ENCODE measurements around the gene DGUOK.

Gene DGUOK

GRCh38 chr2:73956218-73956865 lies 29.7 kb downstream of the DGUOK start:
- DNase-seq, result no peak

GRCh38 chr2:73961274-73961673 lies 34.6 kb downstream of the DGUOK start:
- DNase-seq, result no peak

GRCh38 chr2:73961823-73962615 lies 35.3 kb downstream of the DGUOK start:
- DNase-seq, result no peak

GRCh38 chr2:73962798-73963197 lies 36.1 kb downstream of the DGUOK start:
- no peak for DNase-seq

- DNase-seq, result no peak
Measured at GRCh38 chr2:73963385-73964120, 36.9 kb downstream of the DGUOK start.

GRCh38 chr2:73964223-73964622 lies 37.5 kb downstream of the DGUOK start:
- no peak for DNase-seq

GRCh38 chr2:73965053-73965452 lies 38.4 kb downstream of the DGUOK start:
- no peak for DNase-seq

- DNase-seq, result no peak
Measured at GRCh38 chr2:73968357-73968937, 41.8 kb downstream of the DGUOK start.

GRCh38 chr2:73969356-73969755 lies 42.7 kb downstream of the DGUOK start:
- no peak for DNase-seq

GRCh38 chr2:73970141-73970803 lies 43.6 kb downstream of the DGUOK start:
- no peak for DNase-seq

- DNase-seq, result no peak
Measured at GRCh38 chr2:73970850-73971471, 44.3 kb downstream of the DGUOK start.

GRCh38 chr2:73971722-73972121 lies 45.0 kb downstream of the DGUOK start:
- no peak for DNase-seq

GRCh38 chr2:73972846-73973245 lies 46.2 kb downstream of the DGUOK start:
- no peak for DNase-seq

GRCh38 chr2:73975731-73976130 lies 49.1 kb downstream of the DGUOK start:
- DNase-seq, result no peak

GRCh38 chr2:73976803-73977202 lies 50.1 kb downstream of the DGUOK start:
- DNase-seq, result no peak

- no peak for DNase-seq
Measured at GRCh38 chr2:73977466-73977865, 50.8 kb downstream of the DGUOK start.

GRCh38 chr2:73979021-73979420 lies 52.3 kb downstream of the DGUOK start:
- no peak for DNase-seq

GRCh38 chr2:73979686-73980085 lies 53.0 kb downstream of the DGUOK start:
- no peak for DNase-seq

GRCh38 chr2:73980566-73980965 lies 53.9 kb downstream of the DGUOK start:
- DNase-seq, result no peak

GRCh38 chr2:73981081-73982001 lies 54.7 kb downstream of the DGUOK start:
- DNase-seq, result peak; percentile 87

- peak; percentile 37 for DNase-seq
Measured at GRCh38 chr2:73982140-73982617, 55.5 kb downstream of the DGUOK start.

Measured in NCI-H82 (cell line).